ENCODE results near the gene ATPAF2. TPM values are rescaled to one million over a fixed set of nuclear protein-coding genes. Genes with fewer than 3 reads are reported as not detected.
"Not testable (repeated sequence)": the region's sequence is repeated elsewhere in the genome, so short reads cannot be mapped to it uniquely, and the experiment has no call there.

ATPAF2 gene
- total RNA-seq, 2 experiments from 2014 or later, result 27.0 to 32.4 TPM

- CTCF ChIA-PET, result interaction anchor here (0.7 to 1.2 kb wide), 2 partner anchors 12 to 689 kb away, joined by 3 to 4 read pairs; no protein-coding TSS in a partner anchor
- H3K36me3 Mint-ChIP-seq (ENCODE audit: low read depth), result no peaks in the 10 kb centered on the region
- POLR2A ChIA-PET, result interaction anchor here (0.7 kb wide), 1 partner anchor 9 kb away, joined by 3 read pairs; no protein-coding TSS in a partner anchor
Observed at GRCh38 chr17:18002171-18002570, 36.8 kb downstream of the ATPAF2 start.

GRCh38 chr17:18000030-18000408 is 38.9 kb downstream of the ATPAF2 start:
- DNase-seq, result no peak
- H3K4me3 Mint-ChIP-seq, result no peak overlapping the region
- ChIA-PET CTCF (no interaction called here), POLR2A (no interaction called here)
- H3K4me1 Mint-ChIP-seq, result no peaks in the 10 kb centered on the region
- H3K27ac Mint-ChIP-seq, result no peak overlapping the region
- no peaks in the 10 kb centered on the region for H3K36me3 Mint-ChIP-seq (ENCODE audit: low read depth)
- H3K9me3 Mint-ChIP-seq, result no peaks in the 10 kb centered on the region
- H3K27me3 Mint-ChIP-seq, result no peaks in the 10 kb centered on the region

More at GRCh38 chr17:18002171-18002570, 36.8 kb downstream of the ATPAF2 start:
- Mint-ChIP-seq H3K27ac (no peak overlapping the region), H3K4me3 (no peak overlapping the region), H3K9me3 (no peaks in the 10 kb centered on the region), H3K27me3 (no peaks in the 10 kb centered on the region), H3K4me1 (peaks cover 6% of the 10 kb centered on the region)
- no peak for DNase-seq

- Mint-ChIP-seq H3K4me1 (no peaks in the 10 kb centered on the region), H3K4me3 (no peak overlapping the region), H3K36me3 (ENCODE audit: low read depth) (no peaks in the 10 kb centered on the region), H3K27me3 (no peaks in the 10 kb centered on the region), H3K27ac (no peak overlapping the region), H3K9me3 (no peaks in the 10 kb centered on the region)
- ChIA-PET POLR2A (no interaction called here), CTCF (no interaction called here)
- no peak for DNase-seq
Observed at GRCh38 chr17:17999364-18000029, 39.5 kb downstream of the ATPAF2 start.

- CTCF ChIA-PET, result no interaction called here
- Mint-ChIP-seq H3K9me3 (no peaks in the 10 kb centered on the region), H3K36me3 (ENCODE audit: low read depth) (no peaks in the 10 kb centered on the region), H3K4me1 (no peaks in the 10 kb centered on the region), H3K4me3 (no peak overlapping the region), H3K27ac (no peak overlapping the region), H3K27me3 (no peaks in the 10 kb centered on the region)
- DNase-seq, result no peak
- POLR2A ChIA-PET, result no interaction called here
Observed at GRCh38 chr17:17998934-17999333, 40.0 kb downstream of the ATPAF2 start.

- DNase-seq; H3K4me3 Mint-ChIP-seq; H3K9me3 Mint-ChIP-seq; H3K27me3 Mint-ChIP-seq; H3K36me3 Mint-ChIP-seq (ENCODE audit: low read depth); H3K4me1 Mint-ChIP-seq; H3K27ac Mint-ChIP-seq; POLR2A ChIA-PET: not testable (repeated sequence)
- CTCF ChIA-PET, result interaction anchor here (1.1 to 1.5 kb wide), 2 partner anchors 10 to 11 kb away, joined by 3 read pairs; no protein-coding TSS in a partner anchor
Observed at GRCh38 chr17:17995887-17996286, 43.1 kb downstream of the ATPAF2 start.

GRCh38 chr17:17994271-17995069 is 44.5 kb downstream of the ATPAF2 start:
- no peak overlapping the region for H3K27ac Mint-ChIP-seq
- H3K4me3 Mint-ChIP-seq, result no peak overlapping the region
- no peaks in the 10 kb centered on the region for H3K9me3 Mint-ChIP-seq
- DNase-seq, result peak; percentile 12
- ChIA-PET CTCF (interaction anchor here (1.1 to 1.9 kb wide), 4 partner anchors 9 to 29 kb away, joined by 3 to 6 read pairs (median 4); no protein-coding TSS in a partner anchor), POLR2A (no interaction called here)
- no peaks in the 10 kb centered on the region for H3K27me3 Mint-ChIP-seq
- H3K36me3 Mint-ChIP-seq (ENCODE audit: low read depth), result no peaks in the 10 kb centered on the region
- no peaks in the 10 kb centered on the region for H3K4me1 Mint-ChIP-seq

- no peak for DNase-seq
- ChIA-PET POLR2A (interaction anchor here (0.6 kb wide), 1 partner anchor 8 kb away, joined by 3 read pairs; no protein-coding TSS in a partner anchor), CTCF (interaction anchor here (1.8 to 1.9 kb wide), 2 partner anchors 14 to 28 kb away, joined by 5 to 6 read pairs; no protein-coding TSS in a partner anchor)
- Mint-ChIP-seq H3K36me3 (ENCODE audit: low read depth) (no peaks in the 10 kb centered on the region), H3K4me1 (no peaks in the 10 kb centered on the region), H3K9me3 (no peaks in the 10 kb centered on the region), H3K27me3 (no peaks in the 10 kb centered on the region), H3K4me3 (no peak overlapping the region), H3K27ac (no peak overlapping the region)
Observed at GRCh38 chr17:17993852-17994251, 45.1 kb downstream of the ATPAF2 start.

- POLR2A ChIA-PET, result interaction anchor here (0.6 kb wide), 1 partner anchor 9 kb away, joined by 3 read pairs; no protein-coding TSS in a partner anchor
- no peak for DNase-seq
- H3K4me1 Mint-ChIP-seq, result no peaks in the 10 kb centered on the region
- no peaks in the 10 kb centered on the region for H3K27me3 Mint-ChIP-seq
- H3K9me3 Mint-ChIP-seq, result no peaks in the 10 kb centered on the region
- CTCF ChIA-PET, result interaction anchor here (1.8 to 1.9 kb wide), 2 partner anchors 14 to 27 kb away, joined by 5 to 6 read pairs; no protein-coding TSS in a partner anchor
- no peaks in the 10 kb centered on the region for H3K36me3 Mint-ChIP-seq (ENCODE audit: low read depth)
- no peak overlapping the region for H3K27ac Mint-ChIP-seq
- H3K4me3 Mint-ChIP-seq, result no peak overlapping the region
Observed at GRCh38 chr17:17993366-17993765, 45.6 kb downstream of the ATPAF2 start.

GRCh38 chr17:17990282-17990681 is 48.7 kb downstream of the ATPAF2 start:
- H3K4me3 Mint-ChIP-seq, result no peak overlapping the region
- H3K36me3 Mint-ChIP-seq (ENCODE audit: low read depth), result no peaks in the 10 kb centered on the region
- H3K27me3 Mint-ChIP-seq, result no peaks in the 10 kb centered on the region
- ChIA-PET POLR2A (no interaction called here), CTCF (no interaction called here)
- no peaks in the 10 kb centered on the region for H3K4me1 Mint-ChIP-seq
- no peak overlapping the region for H3K27ac Mint-ChIP-seq
- no peak for DNase-seq
- no peaks in the 10 kb centered on the region for H3K9me3 Mint-ChIP-seq

- Mint-ChIP-seq H3K27ac (no peak overlapping the region), H3K9me3 (no peaks in the 10 kb centered on the region), H3K27me3 (no peaks in the 10 kb centered on the region), H3K36me3 (ENCODE audit: low read depth) (no peaks in the 10 kb centered on the region), H3K4me3 (no peak overlapping the region), H3K4me1 (no peaks in the 10 kb centered on the region)
- POLR2A ChIA-PET, result no interaction called here
- CTCF ChIA-PET, result interaction anchor here (0.6 to 1.3 kb wide), 2 partner anchors 44 to 62 kb away, joined by 3 read pairs; no protein-coding TSS in a partner anchor
- no peak for DNase-seq
Observed at GRCh38 chr17:17989618-17990017, 49.4 kb downstream of the ATPAF2 start.

GRCh38 chr17:17989081-17989480 is 49.9 kb downstream of the ATPAF2 start:
- H3K4me3 Mint-ChIP-seq, result no peak overlapping the region
- no peaks in the 10 kb centered on the region for H3K27me3 Mint-ChIP-seq
- H3K36me3 Mint-ChIP-seq (ENCODE audit: low read depth), result no peaks in the 10 kb centered on the region
- CTCF ChIA-PET, result interaction anchor here (1.3 kb wide), 1 partner anchor 45 kb away, joined by 3 read pairs; no protein-coding TSS in a partner anchor
- no peaks in the 10 kb centered on the region for H3K4me1 Mint-ChIP-seq
- H3K9me3 Mint-ChIP-seq, result no peaks in the 10 kb centered on the region
- no peak for DNase-seq
- POLR2A ChIA-PET, result no interaction called here
- no peak overlapping the region for H3K27ac Mint-ChIP-seq

GRCh38 chr17:17988427-17988945 is 50.5 kb downstream of the ATPAF2 start:
- Mint-ChIP-seq H3K4me3 (no peak overlapping the region), H3K4me1 (no peaks in the 10 kb centered on the region), H3K27ac (no peak overlapping the region), H3K27me3 (no peaks in the 10 kb centered on the region), H3K9me3 (no peaks in the 10 kb centered on the region), H3K36me3 (ENCODE audit: low read depth) (no peaks in the 10 kb centered on the region)
- POLR2A ChIA-PET, result no interaction called here
- CTCF ChIA-PET, result interaction anchor here (1.3 kb wide), 1 partner anchor 45 kb away, joined by 3 read pairs; no protein-coding TSS in a partner anchor
- no peak for DNase-seq

GRCh38 chr17:17987901-17988300 is 51.1 kb downstream of the ATPAF2 start:
- no peaks in the 10 kb centered on the region for H3K9me3 Mint-ChIP-seq
- DNase-seq, result no peak
- H3K36me3 Mint-ChIP-seq (ENCODE audit: low read depth), result no peaks in the 10 kb centered on the region
- CTCF ChIA-PET, result no interaction called here
- no peak overlapping the region for H3K4me3 Mint-ChIP-seq
- POLR2A ChIA-PET, result no interaction called here
- no peaks in the 10 kb centered on the region for H3K4me1 Mint-ChIP-seq
- H3K27ac Mint-ChIP-seq, result no peak overlapping the region
- no peaks in the 10 kb centered on the region for H3K27me3 Mint-ChIP-seq
